SU-DHL-6 (cell line): Measurements from ENCODE around the gene TMEM120A.

Experiments
- EZH2phosphoT487 ChIP-seq: fragments of 200-600 bp; sonication (generic), shearing (Covaris generic); conservative IDR thresholded peaks from 2 replicates; pipeline ENCODE4 v1.6.1; 2018; ENCODE audit warnings: mild to moderate bottlenecking, antibody characterized with exemption, low read length, moderate library complexity, mixed read lengths
- TF ChIP-seq, protein P1 (sequence below): fragments of 200-600 bp; sonication (generic); IDR thresholded peaks from one replicate; pipeline ENCODE4 v1.5.1; 2017; ENCODE audit warnings: antibody characterized with exemption, mild to moderate bottlenecking, low read length, moderate library complexity; ENCODE audit not compliant: insufficient read depth, poor library complexity, severe bottlenecking

GRCh38 chr7:76011442-76011861, 17.1 kb upstream of the TMEM120A start:
- TF ChIP-seq, protein P1, sequence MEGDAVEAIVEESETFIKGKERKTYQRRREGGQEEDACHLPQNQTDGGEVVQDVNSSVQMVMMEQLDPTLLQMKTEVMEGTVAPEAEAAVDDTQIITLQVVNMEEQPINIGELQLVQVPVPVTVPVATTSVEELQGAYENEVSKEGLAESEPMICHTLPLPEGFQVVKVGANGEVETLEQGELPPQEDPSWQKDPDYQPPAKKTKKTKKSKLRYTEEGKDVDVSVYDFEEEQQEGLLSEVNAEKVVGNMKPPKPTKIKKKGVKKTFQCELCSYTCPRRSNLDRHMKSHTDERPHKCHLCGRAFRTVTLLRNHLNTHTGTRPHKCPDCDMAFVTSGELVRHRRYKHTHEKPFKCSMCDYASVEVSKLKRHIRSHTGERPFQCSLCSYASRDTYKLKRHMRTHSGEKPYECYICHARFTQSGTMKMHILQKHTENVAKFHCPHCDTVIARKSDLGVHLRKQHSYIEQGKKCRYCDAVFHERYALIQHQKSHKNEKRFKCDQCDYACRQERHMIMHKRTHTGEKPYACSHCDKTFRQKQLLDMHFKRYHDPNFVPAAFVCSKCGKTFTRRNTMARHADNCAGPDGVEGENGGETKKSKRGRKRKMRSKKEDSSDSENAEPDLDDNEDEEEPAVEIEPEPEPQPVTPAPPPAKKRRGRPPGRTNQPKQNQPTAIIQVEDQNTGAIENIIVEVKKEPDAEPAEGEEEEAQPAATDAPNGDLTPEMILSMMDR: no peak
- no peak for TF ChIP-seq EZH2phosphoT487
